ENCODE data around the gene PUS7L.

- TF ChIP-seq KLF16 (tag by site-specific recombination; IDR thresholded peaks at IDR 0.05) (no peak), CTCF (tag by site-specific recombination; IDR thresholded peaks at IDR 0.05) (no peak), ZNF16 (tag by site-specific recombination; IDR thresholded peaks at IDR 0.05; ENCODE audit: low read depth) (no peak), REST (tag by site-specific recombination; IDR thresholded peaks at IDR 0.05) (no peak), TCF7L2 (IDR thresholded peaks at IDR 0.05; ENCODE audit: borderline replicate concordance, low read depth, low read length) (no peak), ZNF514 (tag by site-specific recombination; IDR thresholded peaks at IDR 0.05) (no peak), ZNF558 (tag by site-specific recombination; IDR thresholded peaks at IDR 0.05) (no peak; the same call in 1 of the 2 replicates), ZBTB11 (tag by site-specific recombination; conservative IDR thresholded peaks at IDR 0.05; ENCODE audit: low read depth) (no peak)
These were observed 31.4 kb upstream of the PUS7L start for GRCh38 chr12:43789941-43790340.
